OCI-M1 (cell line): ENCODE results near the gene MIOX.

Experiments
- DNase-seq: peaks from one replicate; lab custom pipeline; 2025; lab: John Stamatoyannopoulos, UW

Gene MIOX

DNA sequence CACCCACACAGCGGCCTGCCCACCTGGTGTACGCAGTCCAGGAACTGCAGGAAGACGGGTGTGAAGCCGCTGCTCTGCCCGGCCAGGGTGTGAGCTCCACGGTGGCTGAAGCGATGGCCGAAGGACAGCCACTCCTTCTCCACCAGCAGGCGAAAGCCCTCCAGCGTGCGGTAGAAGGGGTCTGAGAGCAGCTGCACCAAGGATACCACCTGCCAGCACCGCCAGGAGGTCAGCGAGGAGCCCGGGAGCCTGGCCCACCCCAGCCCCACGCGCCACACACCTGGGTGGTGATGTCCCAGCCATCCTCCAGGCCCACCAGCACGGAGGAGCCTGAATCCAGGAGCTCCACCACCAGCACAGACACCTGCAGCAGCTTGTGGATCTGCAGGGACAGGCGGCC lies 31.5 kb upstream of the MIOX start:
- no peak for DNase-seq

DNA sequence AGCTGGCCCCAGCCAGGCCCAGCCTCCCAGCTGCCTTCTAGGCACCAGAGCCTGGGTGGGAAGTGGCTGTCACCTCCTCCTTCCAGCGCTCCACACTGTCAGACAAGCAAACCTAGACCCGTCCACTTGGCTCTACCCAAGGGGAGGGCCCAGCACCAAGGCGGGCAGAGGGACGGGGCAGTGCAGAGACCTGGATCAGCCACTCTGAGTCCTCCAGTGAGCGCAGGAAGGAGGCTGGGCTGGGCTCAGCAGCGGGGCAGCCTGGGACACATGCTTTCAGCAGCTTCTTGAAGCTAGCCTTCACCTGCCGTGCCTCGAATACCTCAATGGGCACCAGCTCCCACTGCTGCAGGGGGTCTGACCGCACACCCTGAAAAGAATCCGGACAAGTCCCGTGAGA lies 30.6 kb upstream of the MIOX start:
- no peak for DNase-seq

DNA sequence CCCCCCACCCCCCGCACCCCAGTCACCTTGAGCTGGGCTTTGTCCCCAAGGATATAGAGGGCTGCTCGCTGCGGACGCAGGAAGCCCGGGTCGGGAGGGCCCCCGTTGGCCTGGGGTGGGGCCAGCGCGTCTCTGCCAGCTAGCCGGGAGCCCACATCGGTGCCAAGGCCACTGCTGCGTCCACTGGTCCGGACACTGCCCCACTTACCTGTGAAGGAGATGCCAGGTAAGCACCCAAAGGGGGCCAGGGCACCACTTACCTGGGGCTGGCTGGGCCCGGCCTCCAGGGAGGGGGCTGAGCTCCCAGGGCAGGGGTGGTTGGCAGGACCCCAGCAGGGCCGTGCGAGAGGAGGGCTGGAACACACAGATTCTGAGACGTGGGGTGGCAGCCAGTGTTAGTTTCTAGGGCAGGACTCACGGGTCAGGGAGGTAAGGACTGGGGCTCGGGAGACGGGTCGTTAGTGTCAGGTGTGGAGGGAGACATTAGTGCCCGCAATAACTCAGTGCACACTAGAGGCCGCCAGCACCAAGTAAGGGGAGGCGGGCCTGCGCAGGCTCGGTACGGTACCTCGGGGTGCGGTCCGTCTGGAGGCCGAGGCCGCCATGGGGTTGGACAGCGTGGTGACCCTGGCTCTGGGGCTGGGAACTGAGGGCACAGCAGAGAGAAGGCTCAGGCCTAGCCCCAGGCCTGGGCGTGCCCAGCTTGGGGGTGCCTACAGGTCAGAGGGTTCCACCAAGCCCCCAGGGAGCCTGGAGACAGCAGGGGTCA lies 30.0 kb upstream of the MIOX start:
- no peak for DNase-seq

DNA sequence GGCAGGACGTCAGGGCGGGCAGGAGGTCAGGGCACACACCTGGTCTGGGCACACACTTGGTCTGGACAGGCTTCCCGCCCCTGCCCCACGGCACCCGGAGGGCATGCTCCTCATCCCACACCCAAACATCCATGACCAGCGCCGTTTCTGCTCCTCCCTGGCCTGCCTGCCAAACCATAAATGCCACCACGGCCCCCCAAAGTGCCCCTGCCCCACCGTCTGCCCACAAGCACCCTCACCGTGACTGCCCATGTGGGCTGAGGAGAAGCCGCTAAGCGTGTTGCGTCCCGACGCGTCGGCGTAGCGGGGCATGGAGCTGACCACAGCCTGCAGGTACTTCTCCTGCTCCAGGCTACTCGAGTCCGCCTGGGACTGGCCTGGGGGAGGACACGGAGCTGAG lies 27.6 kb upstream of the MIOX start:
- DNase-seq: no peak

DNA sequence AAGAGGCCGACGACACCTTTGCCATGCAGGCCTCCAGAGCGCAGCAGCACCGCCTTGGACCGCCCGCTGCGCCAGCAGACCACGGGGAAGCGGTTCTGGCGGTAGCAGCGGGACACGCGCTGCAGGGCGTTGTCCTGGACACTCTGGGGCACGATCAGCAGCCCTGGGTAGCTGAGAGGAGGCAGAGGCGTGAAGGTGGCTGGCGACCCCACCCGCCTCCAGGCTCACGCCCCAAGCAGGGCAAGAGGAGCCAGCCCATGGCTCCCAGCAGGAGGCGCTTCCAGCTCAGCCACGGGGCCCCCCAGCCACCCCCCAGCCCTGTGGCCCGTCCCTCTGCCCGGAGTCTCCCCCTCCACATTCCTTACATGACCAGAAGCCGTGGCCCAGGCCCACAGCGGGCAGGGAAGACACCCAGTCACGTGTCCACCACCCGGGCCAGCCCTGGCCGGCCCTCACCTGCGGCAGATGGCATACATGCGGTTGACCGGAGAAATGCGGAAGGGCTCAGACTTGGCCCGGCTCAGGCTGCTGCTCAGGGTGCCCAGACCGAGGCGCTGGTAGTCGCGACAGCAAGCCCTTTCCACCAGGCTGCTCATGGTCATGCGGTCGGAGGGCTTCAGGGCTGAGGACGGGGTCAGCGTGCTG lies 27.0 kb upstream of the MIOX start:
- no peak for DNase-seq

DNA sequence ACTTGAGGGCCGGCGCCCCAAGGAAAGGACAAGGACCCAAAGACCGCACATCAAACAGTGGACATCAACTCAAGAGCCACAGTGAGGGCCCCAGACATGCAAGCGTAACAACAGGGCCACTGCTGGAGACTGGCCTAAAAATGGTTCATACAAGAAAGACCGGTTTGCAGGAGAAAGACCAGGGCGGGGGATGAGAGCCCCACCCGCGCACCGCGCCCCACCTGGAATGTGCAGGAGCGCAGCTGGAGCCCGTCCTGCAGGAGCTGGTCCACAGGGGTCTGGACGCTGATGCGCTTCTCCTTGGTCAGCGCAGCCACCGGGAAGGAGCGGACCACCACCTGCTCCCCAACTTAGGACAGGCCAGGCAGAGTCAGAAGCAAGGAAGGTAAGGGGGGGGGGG lies 25.7 kb upstream of the MIOX start:
- DNase-seq: no peak

DNA sequence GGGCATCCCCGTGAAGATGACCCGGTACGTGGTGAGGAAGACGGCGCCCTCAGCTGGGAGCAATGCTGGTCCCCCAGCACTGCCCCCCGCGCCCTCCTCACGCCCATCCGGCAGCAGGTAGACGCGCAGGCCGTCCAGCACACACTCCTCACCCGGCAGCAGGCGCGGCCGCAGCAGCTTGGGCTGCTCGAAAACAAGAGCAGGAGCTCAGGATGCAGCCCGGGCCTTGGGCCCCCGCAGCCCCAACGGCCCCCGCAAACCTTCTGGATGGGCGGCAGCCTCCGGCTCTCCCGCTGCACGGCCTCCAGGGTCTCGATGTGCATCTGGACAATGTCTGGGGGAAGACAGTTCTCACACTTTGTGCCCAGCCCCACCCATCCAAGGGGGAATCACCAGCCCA lies 25.1 kb upstream of the MIOX start:
- no peak for DNase-seq

DNA sequence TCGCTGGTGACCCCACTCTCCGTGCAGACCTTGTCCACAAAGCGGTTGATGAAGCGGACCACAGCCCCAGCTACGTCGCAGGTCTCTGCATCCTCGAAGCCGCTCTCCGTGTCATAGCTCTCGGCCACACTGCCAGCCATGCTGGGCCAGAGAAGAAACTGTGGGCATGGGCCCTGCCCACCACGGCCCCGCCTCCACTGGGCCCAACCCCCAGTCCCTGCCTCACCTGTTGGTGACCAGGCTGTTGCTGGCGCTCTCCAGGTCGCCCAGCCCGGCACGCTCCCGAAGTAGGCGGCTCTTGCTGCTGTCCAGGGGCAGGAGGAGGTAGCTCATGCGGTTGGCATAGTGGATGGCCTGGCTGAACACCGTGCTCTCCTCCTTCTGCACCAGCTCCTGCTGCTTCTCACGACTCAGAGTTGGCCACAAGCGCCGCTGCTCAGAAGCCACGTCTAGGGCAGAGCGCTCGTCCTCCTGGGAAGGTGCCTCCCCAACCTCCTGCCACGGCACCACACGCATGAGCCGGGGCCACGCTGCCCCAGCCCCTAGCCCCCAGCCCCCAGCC lies 24.6 kb upstream of the MIOX start:
- DNase-seq: no peak

DNA sequence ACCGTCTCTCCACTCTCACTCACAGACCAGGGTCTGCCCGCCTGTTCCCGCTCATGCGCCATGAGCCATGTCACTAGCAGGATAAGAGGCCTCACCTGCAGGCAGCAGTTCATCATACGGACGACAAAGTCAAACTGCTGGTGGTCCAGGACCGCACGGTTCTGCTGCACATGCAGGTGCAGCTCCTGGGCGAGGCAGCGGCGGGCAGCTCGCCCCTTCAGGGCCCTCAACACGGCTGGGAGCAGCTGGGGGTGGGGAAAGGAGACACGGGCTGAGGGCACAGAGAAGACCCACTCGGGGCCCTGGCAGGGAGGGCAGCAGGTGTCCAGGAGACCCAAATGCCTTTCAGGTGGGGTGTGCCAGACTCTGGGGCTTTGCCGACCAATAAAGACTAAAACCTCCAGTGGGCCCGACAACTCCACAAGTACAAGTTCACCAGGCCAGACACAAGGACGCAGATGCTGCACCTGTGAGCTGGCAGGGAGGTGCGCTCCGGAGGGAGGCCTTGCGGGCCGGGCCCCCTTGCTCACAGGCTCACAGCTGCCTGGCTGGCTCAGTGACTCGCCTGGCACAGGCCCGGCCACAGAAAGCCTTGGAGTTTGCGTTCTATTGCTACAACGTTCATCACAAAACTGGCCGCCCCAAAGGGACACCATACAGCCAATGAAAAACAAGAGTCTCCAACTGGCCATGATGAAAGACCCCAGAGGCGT lies 23.3 kb upstream of the MIOX start:
- DNase-seq: no peak

DNA sequence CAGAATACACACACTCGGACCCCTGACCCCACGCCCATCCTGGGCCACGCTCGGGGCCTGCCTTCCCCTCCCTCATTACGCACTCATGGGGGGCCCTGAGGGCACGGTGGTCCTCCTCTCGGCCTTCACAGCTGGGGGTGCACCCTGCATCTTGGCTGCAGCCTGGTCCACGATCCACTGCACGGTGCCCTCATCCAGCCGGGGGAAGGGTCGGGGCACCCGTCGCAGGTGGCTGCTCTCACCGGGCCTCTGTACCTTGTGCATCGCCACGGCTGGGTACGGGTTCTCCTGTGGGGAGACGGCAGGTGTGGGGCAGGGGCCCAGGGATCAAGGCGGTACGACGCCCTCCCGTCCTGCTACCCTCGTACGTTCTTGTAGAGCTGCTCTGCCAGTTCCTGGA lies 22.2 kb upstream of the MIOX start:
- no peak for DNase-seq

DNA sequence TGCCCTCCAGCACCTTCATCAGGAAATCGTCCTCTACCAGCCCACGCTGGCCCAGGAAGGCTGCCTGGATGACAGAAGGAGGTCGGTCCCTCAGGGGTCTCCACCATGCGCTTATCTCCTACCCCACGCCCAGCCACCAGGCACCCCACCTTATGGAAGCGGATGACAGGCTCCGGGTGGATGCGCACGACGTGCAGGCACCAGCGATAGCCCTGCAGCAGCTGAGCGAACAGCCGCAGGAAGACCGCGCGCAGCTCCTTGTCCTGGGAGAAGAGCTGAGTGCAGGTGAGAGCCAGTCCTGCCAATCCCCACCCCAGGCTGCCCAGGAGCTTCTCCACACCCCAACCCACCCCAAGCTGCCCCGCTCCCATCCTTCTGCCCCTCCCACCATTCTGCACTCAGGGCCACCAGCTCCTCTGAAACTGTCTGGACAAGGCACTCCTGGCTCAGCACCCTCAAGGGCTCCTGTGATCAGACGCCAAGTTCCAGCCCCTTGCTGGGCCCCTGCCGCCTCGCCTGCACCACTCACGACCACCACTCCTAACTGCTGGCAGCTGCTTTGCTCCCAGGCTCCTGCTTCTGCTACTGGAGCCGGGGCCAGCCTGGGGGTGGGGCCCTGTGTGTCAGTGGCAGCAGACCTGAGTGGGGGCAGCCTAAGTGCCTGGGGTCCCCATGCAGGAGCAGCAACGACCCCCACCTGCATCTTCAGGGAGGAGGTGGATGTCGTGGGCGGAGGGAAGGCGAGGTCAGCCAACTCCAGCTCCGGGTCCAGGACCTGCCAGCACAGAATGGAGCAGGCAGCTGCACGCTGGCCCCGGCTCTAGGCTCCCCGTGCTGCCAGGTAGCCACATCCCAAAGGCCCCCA lies 21.4 kb upstream of the MIOX start:
- no peak for DNase-seq

DNA sequence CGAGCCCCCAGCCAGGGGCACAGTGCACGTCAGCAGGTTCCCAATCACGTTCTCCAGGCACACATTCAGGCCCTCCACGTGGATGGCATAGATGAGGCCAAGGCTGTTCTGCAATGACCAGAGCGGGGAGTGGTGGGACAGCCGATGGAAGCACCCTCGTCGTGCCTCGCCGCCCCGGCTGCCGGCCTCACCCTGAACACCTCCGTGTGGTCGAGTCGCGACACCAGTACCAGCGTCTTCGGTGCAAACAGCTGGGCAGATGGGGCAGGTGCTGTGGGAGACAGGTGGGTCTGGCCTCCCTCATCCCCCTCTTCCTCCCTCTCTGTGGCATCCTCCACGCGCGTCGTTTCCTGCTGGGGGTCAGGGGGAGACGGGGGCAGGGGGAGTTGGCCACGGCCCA lies 19.3 kb upstream of the MIOX start:
- no peak for DNase-seq

DNA sequence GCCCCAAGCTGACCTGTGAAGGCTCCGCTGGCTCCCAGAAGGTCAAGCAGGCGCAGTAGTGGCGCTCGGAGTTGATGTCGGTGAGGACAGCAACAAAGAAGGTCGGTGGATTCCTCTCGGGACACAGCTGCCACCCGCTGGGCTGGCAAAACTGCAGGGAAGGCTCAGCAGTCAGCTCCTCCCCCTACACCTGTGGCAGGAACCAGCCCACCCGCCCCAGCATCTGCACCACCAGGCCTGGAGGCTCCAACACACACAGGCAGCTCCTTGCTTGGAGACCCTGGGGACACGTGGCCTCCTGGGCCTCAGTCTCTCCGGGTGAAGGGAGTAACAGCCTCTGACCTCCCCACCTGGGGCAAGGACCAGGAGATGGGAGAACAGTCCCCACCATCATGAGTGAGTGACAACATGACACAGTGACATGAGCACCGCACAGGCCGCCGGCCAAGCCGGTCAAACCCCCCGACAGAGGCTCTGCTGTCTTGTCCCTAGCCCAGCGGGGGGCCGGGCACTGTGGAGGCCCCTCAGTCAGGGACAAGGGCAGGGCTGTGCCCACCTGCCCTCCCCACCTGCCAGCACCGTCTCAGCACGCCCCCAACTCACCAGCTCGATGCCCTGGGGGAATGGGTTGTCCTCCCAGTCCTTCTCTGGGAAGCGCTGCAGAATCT lies 18.8 kb upstream of the MIOX start:
- DNase-seq: no peak

DNA sequence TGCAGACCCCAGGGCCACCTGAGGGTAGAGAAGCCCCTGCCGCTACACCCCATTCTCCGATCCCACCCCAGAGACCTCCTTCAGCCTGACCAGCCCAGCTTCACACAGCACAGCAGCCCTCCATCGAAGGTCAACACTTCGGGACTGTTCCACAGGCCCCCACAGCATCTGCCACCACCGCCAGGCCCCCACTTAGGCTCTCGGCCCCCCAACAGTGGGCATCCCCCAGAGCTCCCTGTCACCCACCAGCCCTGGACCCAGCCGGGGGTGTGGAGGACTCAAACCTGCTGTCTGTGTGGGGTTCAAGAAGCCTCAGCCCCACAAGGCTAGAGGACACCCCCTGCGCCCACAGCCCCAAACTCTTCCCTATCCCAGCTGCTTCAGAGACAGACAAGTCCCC lies 18.0 kb upstream of the MIOX start:
- no peak for DNase-seq

DNA sequence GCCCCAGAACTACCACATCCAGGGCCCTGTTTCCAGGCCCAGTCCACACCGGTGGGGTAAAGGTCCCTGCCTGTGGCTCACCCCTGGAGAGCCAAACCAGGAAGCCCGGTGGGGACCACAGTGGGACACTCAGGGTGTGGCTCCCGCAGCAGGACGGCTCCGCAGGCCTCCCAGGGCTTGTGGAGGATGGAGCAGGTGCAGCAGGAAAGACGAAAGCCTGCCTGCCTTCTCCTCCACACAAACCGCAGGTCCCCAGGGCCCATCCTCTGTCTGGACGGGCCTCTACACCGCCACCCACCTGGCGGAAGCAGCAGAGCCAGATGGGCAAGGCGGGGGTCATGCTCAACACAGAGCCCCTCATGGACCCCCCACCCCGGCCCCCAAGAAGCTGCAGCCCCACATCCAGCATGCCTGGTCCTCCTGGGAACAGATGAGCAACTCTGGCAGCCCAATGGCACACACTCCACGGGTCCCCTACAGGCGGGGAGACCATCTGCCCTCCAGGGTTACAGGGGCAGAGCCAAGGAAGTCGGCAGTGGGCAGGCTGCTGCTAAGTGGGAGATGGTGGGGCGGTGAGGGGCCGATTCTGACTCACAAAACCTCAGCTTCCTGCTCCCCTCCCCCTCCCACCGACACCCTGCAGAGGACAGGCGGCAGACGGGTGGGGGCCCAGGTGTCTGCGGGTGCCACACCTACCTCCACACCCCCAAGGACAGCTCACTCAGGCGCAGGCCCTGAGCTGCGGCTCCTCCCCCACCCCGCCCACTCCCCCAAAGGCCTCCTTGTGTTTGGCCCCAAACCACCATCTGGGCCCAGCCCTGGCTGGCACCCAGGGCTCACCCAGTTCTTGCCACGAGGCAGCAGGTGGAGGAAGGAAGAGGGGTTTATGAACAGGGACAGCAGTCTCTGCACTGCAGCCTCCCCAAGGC lies 17.0 kb upstream of the MIOX start:
- peak; percentile 37 for DNase-seq

DNA sequence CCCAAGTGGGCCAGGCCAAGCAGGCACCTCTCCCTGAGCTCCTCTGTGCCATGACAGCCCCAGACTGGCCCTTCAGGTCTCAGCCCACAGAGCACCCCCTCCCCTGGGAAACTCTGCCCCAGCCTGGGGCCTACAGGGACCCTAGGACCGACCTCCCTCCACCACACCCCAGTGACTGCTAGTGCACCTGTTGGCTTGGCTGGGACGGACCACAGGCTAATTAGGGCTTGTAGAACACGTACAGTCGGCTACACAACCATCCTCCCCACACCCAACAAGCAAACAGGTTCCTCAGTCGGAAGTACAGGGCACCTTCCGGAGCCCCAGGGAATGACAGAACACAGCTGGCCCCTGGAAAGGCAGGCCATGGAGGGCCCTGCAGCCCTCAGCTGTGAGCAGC lies 16.2 kb upstream of the MIOX start:
- no peak for DNase-seq

DNA sequence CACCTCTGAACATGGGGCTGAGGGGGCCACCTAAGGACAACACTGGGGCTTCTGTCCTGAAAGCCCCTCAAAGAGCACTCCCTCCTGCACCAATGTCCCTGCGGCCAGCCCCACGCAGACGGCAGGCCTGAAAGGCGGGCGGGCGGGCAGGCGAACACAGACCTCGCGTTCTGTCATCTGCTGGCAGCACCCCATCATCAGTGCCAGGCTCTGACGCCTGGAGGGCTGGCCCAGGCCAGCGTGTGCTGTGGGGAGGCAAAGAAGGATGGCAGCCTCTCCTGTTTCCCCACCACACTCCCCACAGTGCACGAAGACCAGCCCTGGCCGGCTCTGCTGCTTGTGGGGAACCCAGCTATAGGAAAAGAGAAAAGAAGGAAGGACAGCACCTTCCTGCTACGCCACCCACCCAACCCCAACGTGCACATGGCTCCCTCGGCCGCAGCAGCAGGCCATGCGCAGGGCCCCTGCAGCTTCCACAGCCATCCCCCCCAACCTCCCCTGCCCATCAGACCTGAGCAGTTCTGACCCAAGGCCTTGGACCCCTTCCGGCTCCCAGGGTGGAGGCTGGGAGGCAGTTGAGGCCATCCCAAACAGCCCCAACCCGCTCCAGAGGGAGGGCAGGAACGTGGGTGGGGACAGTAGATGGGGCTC lies 15.3 kb upstream of the MIOX start:
- DNase-seq: no peak

DNA sequence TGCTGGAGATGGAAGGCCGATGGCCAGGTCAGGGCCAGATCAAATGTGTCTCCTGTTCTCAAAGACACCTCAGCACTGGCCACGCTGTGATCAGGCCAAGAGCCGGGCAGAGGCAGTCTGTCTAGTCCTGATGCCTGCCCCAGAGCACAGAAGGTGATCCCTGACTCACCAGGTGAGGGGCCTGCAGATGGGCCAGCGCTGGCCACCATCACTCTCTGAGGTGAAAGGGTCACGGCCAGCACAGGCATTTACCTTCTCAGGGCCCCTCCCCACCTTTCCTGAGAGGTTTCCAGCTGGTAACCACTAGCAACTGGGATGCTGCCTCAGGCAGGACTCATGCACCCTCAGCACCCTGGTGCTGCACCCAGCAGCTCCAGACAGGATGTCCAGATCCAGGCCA lies 14.7 kb upstream of the MIOX start:
- DNase-seq: no peak

DNA sequence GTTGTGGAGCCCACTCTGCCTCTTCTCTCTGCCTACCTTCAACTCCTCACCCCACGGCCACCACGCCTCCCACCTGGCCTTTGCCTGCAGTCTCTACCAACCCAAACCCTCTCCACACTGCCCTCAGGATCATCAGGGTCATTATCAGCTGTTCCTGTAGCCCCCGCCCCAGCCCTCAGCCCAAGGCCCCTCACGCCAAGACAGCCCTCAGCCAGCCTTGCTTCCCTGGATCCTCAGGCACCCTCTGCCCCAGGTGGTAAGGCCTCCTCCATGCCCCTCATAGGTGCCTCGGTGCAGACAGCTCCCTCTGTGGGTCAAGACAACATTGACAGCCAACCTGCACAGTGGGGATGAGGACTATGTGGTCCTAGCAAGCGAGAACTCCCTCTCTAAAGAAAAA lies 13.6 kb upstream of the MIOX start:
- DNase-seq: peak; percentile 15
